PC-9 (cell line): ENCODE data around the gene AGBL5. TPM values are rescaled to one million over a fixed set of nuclear protein-coding genes. Genes with fewer than 3 reads are reported as not detected.

Experiments
- BruUV-seq: library from RNA; stranded (reverse); fragments of 400-500 nt; replicated peaks from 2 replicates; lab custom pipeline; 2021; lab: Mats Ljungman, UMichigan
- CTCF ChIA-PET: fragments of 300-600 bp; sonication (Branson Sonifier 250); formaldehyde crosslinking; loops from one replicate; lab custom pipeline; 2022; ENCODE audit warnings: antibody characterized with exemption; lab: Charles Lee
- POLR2A ChIA-PET: fragments of 300-600 bp; sonication (Branson Sonifier 250); formaldehyde crosslinking; loops from one replicate; lab custom pipeline; 2022; ENCODE audit warnings: antibody characterized with exemption; ENCODE audit not compliant: unreplicated experiment; lab: Charles Lee
- DNase-seq, 2 experiments: peaks; one replicate each; pipeline versions ENCODE4 v3.0.0 to v3.0.0-alpha.2; 2015 to 2022; ENCODE audit warnings: mixed read lengths in 1 of 2
- H2AFZ ChIP-seq: fragments of 200-600 bp; sonication (generic); 2 replicates; pipeline ENCODE4 v1.8.1; 2017; ENCODE audit warnings: antibody characterized with exemption
- H3F3A ChIP-seq: fragments of 200-600 bp; sonication (generic); 2 replicates; pipeline ENCODE4 v1.8.1; 2017; ENCODE audit warnings: antibody characterized with exemption, mild to moderate bottlenecking, low read depth; ENCODE audit not compliant: insufficient read depth
- H3K27ac ChIP-seq: fragments of 200-600 bp; sonication (generic); 2 replicates; pipeline ENCODE4 v1.6.1; 2016; ENCODE audit warnings: mixed run types
- H3K27me3 ChIP-seq: fragments of 200-600 bp; sonication (generic); 2 replicates; pipeline ENCODE4 v1.6.1; 2016; ENCODE audit warnings: low read depth, mixed run types; ENCODE audit not compliant: insufficient read depth
- H3K36me3 ChIP-seq: fragments of 200-600 bp; sonication (generic); 2 replicates; pipeline ENCODE4 v1.6.1; 2016; ENCODE audit warnings: low read depth, mixed run types
- H3K4me1 ChIP-seq: fragments of 200-600 bp; sonication (generic); replicated peaks from 2 replicates; pipeline ENCODE4 v1.6.1; 2016; ENCODE audit warnings: mixed run types; ENCODE audit not compliant: insufficient read depth
- H3K4me2 ChIP-seq: fragments of 200-600 bp; sonication (generic); 2 replicates; pipeline ENCODE4 v1.6.1; 2017; ENCODE audit warnings: mixed run types
- H3K4me3 ChIP-seq: fragments of 200-600 bp; sonication (generic); 2 replicates; pipeline ENCODE4 v1.6.1; 2016; ENCODE audit warnings: mixed run types
- H3K79me2 ChIP-seq: fragments of 200-600 bp; sonication (generic); 2 replicates; pipeline ENCODE4 v1.6.1; 2017; ENCODE audit warnings: low read depth, mixed run types
- H3K9me2 ChIP-seq: fragments of 200-600 bp; sonication (generic); 2 replicates; pipeline ENCODE4 v1.8.1; 2017; ENCODE audit warnings: mild to moderate bottlenecking; ENCODE audit not compliant: insufficient read depth
- H3K9me3 ChIP-seq: fragments of 200-600 bp; sonication (generic); 2 replicates; pipeline ENCODE4 v1.8.1; 2016; ENCODE audit warnings: low read depth; ENCODE audit not compliant: insufficient read depth
- H4K20me1 ChIP-seq: fragments of 200-600 bp; sonication (generic); 2 replicates; pipeline ENCODE4 v1.8.1; 2017; ENCODE audit not compliant: insufficient read depth
- CTCF ChIP-seq: fragments of 200-600 bp; sonication (generic); conservative IDR thresholded peaks from 2 replicates; pipeline ENCODE4 v1.6.1; 2017; ENCODE audit warnings: mixed run types, antibody characterized with exemption, mild to moderate bottlenecking, moderate library complexity
- EZH2 ChIP-seq: fragments of 200-600 bp; sonication (generic); IDR thresholded peaks from 2 replicates; pipeline ENCODE4 v1.8.0; 2017; ENCODE audit warnings: antibody characterized with exemption, low read depth
- intact Hi-C: fragments of 100-400 bp; cut with micrococcal nuclease; formaldehyde crosslinking; loops from one replicate; pipeline ENCODE4 v1.10.0; 2022; ENCODE audit not compliant: unreplicated experiment
- total RNA-seq: library from RNA; stranded (reverse); gene quantifications from 2 replicates; pipeline ENCODE4 v1.2.3, GENCODE V29; 2021

The AGBL5 gene
- total RNA-seq, 1 experiment from 2014 or later: 63.2 TPM

DNA sequence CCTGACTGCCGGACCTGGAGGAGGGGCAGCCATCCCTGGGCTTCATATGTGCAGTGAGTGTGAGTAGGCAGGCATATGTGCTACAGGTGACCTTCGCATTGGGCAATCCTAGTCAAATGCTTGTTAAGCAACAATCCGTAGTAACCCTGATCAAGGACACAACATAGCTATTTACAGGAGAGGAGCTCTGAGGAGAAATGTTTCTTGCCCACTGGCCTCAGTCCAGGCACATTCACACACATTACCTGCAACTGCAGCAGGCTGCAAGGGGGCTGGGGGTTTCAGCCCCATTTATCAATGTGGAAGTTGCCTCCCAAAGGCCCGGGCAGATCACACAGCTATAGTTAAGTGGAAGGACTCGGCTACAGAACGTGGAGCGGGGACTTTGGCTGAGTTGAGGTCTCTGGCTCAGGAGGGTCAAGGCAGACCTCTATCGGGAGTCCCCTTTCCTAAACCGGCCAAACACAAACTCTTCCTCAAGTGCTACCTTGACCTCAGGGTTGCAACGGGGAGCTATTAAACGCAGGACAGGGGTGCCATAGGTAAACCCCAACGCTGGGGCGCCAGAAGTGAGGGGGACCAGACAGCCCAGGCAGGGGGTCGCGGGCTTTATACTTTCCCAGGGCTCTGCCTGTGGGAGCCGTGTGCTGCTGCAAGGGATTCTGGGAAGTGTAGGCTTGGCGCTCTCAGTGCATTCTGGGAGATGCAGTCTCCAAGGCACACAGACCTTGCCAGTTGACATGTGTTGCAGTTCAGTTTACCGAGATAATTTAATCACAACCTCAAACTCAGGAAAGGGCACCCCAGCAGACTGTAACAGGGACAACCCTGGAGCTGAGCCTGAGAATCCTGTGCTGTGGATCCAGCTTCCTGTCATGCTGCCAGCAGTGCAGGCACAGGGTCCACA is 44.5 kb downstream of the AGBL5 start:
- intact Hi-C loops: loop anchor here (5.0 kb wide), 1 partner anchor 276 kb away; the partner anchor contains the start of genes EIF2B4 and SNX17
- no TSS peak for BruUV-seq
- Histone ChIP-seq H3F3A (peaks cover 6% of the 10 kb centered on the region; the same call in 1 of the 2 replicates), H3K79me2 (no peaks in the 10 kb centered on the region), H3K9me3 (no peaks in the 10 kb centered on the region), H3K27me3 (no peaks in the 10 kb centered on the region), H3K36me3 (no peaks in the 10 kb centered on the region), H3K4me1 (no peaks in the 10 kb centered on the region), H4K20me1 (no peaks in the 10 kb centered on the region), H2AFZ (peak overlapping the region; percentile 78), H3K4me3 (peak overlapping the region; percentile 39; the same call in 1 of the 2 replicates), H3K4me2 (peak overlapping the region; percentile 78), H3K27ac (no peak overlapping the region), H3K9me2 (no peaks in the 10 kb centered on the region)
- POLR2A ChIA-PET: interaction anchor here (1.0 kb wide), 1 partner anchor 9 kb away, joined by 5 read pairs; no protein-coding TSS in a partner anchor
- no peak for DNase-seq
- CTCF ChIA-PET: interaction anchor here (0.5 to 1.0 kb wide), 3 partner anchors 9 to 188 kb away, joined by 3 to 27 read pairs (median 5); partner anchors contain the start of gene KHK
- TF ChIP-seq EZH2 (no peak), CTCF (no peak)

DNA sequence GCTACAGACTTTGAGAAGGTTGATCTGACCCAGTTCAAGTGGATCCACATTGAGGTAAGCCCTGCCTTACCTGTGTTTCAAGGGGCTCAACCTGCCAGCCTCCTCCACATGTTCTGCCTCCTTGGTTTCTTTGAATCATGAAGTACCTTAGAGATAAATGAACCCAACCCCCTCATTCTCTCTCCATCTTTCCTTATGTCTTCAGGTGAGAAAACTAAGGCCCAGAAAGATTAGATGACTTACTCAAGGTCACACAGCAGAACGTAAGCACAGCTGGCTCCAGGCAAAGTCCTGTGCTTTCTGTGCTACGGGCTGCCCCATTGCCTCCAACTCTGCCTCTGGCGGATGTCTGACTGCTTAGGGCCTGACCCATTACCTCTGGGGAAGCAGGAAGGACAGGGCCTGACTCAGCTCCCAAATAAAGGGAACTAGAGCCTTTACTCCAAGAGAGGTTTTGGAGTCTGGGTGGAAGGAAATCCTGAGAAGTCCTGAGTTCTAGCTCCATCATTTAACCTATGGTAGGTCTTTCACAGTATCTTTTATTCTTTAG is 45.4 kb downstream of the AGBL5 start:
- CTCF ChIA-PET: interaction anchor here (0.6 to 1.0 kb wide), 3 partner anchors 10 to 187 kb away, joined by 3 to 27 read pairs (median 5); partner anchors contain the start of gene KHK

More for the DNA sequence above, 45.4 kb downstream of the AGBL5 start:
- Histone ChIP-seq H3K79me2 (no peaks in the 10 kb centered on the region), H3K9me2 (no peaks in the 10 kb centered on the region), H4K20me1 (no peaks in the 10 kb centered on the region), H3K9me3 (no peaks in the 10 kb centered on the region), H3F3A (peaks cover 6% of the 10 kb centered on the region; the same call in 1 of the 2 replicates), H3K4me1 (no peaks in the 10 kb centered on the region), H3K36me3 (no peaks in the 10 kb centered on the region), H2AFZ (no peak overlapping the region; the same call in 1 of the 2 replicates), H3K27me3 (no peaks in the 10 kb centered on the region), H3K27ac (no peak overlapping the region), H3K4me3 (no peak overlapping the region), H3K4me2 (no peak overlapping the region)
- BruUV-seq: no TSS peak
- intact Hi-C loops: loop anchor here (5.0 kb wide), 1 partner anchor 275 kb away; the partner anchor contains the start of genes EIF2B4 and SNX17
- TF ChIP-seq CTCF (no peak), EZH2 (no peak)
- DNase-seq: no peak
- POLR2A ChIA-PET: interaction anchor here (0.6 to 1.0 kb wide), 2 partner anchors 10 to 14 kb away, joined by 3 to 5 read pairs; no protein-coding TSS in a partner anchor
